HG03095 (cell line): ENCODE measurements around the gene SIK3.

Source experiments
- ATAC-seq: cut with Tn5 transposase; IDR thresholded peaks from one replicate; pipeline ENCODE4 v1.9.1; 2021; ENCODE audit warnings: moderate library complexity; ENCODE audit not compliant: unreplicated experiment

SIK3 gene

GRCh38 chr11:117010808-117011540, 87.3 kb downstream of the SIK3 start:
- no peak for ATAC-seq

- no peak for ATAC-seq
Observed at GRCh38 chr11:117009905-117010605, 88.2 kb downstream of the SIK3 start.

- no peak for ATAC-seq
Observed at GRCh38 chr11:117005758-117006157, 92.5 kb downstream of the SIK3 start.

- no peak for ATAC-seq
Observed at GRCh38 chr11:117002639-117003299, 95.5 kb downstream of the SIK3 start.

- no peak for ATAC-seq
Observed at GRCh38 chr11:117000014-117000737, 98.1 kb downstream of the SIK3 start.

GRCh38 chr11:116997071-116997470, 101.2 kb downstream of the SIK3 start:
- ATAC-seq, result no peak

GRCh38 chr11:116994195-116994594, 104.0 kb downstream of the SIK3 start:
- ATAC-seq, result no peak

GRCh38 chr11:116993599-116993998, 104.6 kb downstream of the SIK3 start:
- no peak for ATAC-seq

- ATAC-seq, result no peak
Observed at GRCh38 chr11:116991491-116991890, 106.7 kb downstream of the SIK3 start.

GRCh38 chr11:116990811-116991210, 107.4 kb downstream of the SIK3 start:
- ATAC-seq, result no peak

- ATAC-seq, result no peak
Observed at GRCh38 chr11:116990061-116990473, 108.2 kb downstream of the SIK3 start.

- no peak for ATAC-seq
Observed at GRCh38 chr11:116989184-116989583, 109.0 kb downstream of the SIK3 start.

- peak; percentile 58 for ATAC-seq
Observed at GRCh38 chr11:116986521-116987105, 111.6 kb downstream of the SIK3 start.

GRCh38 chr11:116984589-116984988, 113.6 kb downstream of the SIK3 start:
- ATAC-seq, result no peak

- no peak for ATAC-seq
Observed at GRCh38 chr11:116984186-116984585, 114.0 kb downstream of the SIK3 start.

GRCh38 chr11:116981266-116981885, 116.9 kb downstream of the SIK3 start:
- ATAC-seq, result no peak

GRCh38 chr11:116980136-116980793, 118.0 kb downstream of the SIK3 start:
- peak; percentile 87 for ATAC-seq

- ATAC-seq, result no peak
Observed at GRCh38 chr11:116976941-116977570, 121.2 kb downstream of the SIK3 start.

- no peak for ATAC-seq
Observed at GRCh38 chr11:116975661-116976060, 122.6 kb downstream of the SIK3 start.
